MM.1S (cell line): ENCODE results near the gene EPM2AIP1.

ENCODE experiments used
- CTCF ChIP-seq: fragments of 300-600 bp; sonication (generic); IDR thresholded peaks from 2 replicates; pipeline ENCODE4 v1.5.1; 2016; ENCODE audit warnings: antibody characterized with exemption, low read length, mixed read lengths
- EZH2 ChIP-seq: fragments of 300-600 bp; sonication (generic); optimal IDR thresholded peaks from 2 replicates; pipeline ENCODE3; 2017; ENCODE audit warnings: low read depth, mild to moderate bottlenecking, antibody characterized with exemption, low read length, mixed read lengths

GRCh38 chr3:36943601-36944000 lies 49.3 kb downstream of the EPM2AIP1 start:
- TF ChIP-seq EZH2 (no peak), CTCF (no peak)
